ENCODE measurements around the gene NUAK1. TPM values are rescaled to one million over a fixed set of nuclear protein-coding genes. Genes with fewer than 3 reads are reported as not detected.

NUAK1 gene
- total and polyA plus RNA-seq, 2 experiments from 2014 or later = 5.4 to 16.9 TPM

- ATAC-seq (no peak), DNase-seq (ENCODE audit: low spot score) (no peak)
- Histone ChIP-seq H3K4me3 (no peak overlapping the region), H3K36me3 (ENCODE audit: insufficient read depth) (peaks cover 9% of the 10 kb centered on the region), H3K4me2 (no peak overlapping the region), H3K4me1 (ENCODE audit: insufficient read depth) (no peaks in the 10 kb centered on the region), H4K20me1 (replicated peaks; ENCODE audit: insufficient read depth) (no peaks in the 10 kb centered on the region), H2AFZ (no peak overlapping the region), H3K9me2 (ENCODE audit: insufficient read depth) (peaks cover 4% of the 10 kb centered on the region; the same call in 1 of the 2 replicates), H3K27ac (ENCODE audit: low read depth) (no peak overlapping the region), H3K27me3 (ENCODE audit: insufficient read depth) (no peaks in the 10 kb centered on the region), H3K79me2 (replicated peaks; ENCODE audit: insufficient read depth) (no peaks in the 10 kb centered on the region), H3F3A (replicated peaks; ENCODE audit: low read depth) (no peaks in the 10 kb centered on the region)
- no peak overlapping the region for H3K27ac Mint-ChIP-seq
- H3K9me3 Mint-ChIP-seq = no peaks in the 10 kb centered on the region
- H3K4me3 Mint-ChIP-seq = no peak overlapping the region
- no peak for TF ChIP-seq EZH2phosphoT487 (IDR thresholded peaks at IDR 0.05; ENCODE audit: unreplicated experiment)
- TF ChIP-seq STAT1 (IDR thresholded peaks at IDR 0.05; ENCODE audit: unreplicated experiment) = no peak
- TF ChIP-seq ZNF462 (CRISPR knock-in tag; IDR thresholded peaks at IDR 0.05) = no peak
- H3K4me1 Mint-ChIP-seq = peaks cover 13% of the 10 kb centered on the region; the same call in 2 of the 3 replicates
- H3K36me3 Mint-ChIP-seq (ENCODE audit: low read depth) = peaks cover 34% of the 10 kb centered on the region
- no peaks in the 10 kb centered on the region for H3K27me3 Mint-ChIP-seq (ENCODE audit: insufficient read depth, low read depth, poor library complexity)
Observed at GRCh38 chr12:106070147-106070546, 68.6 kb downstream of the NUAK1 start.

- H3K4me2 ChIP-seq = no peak overlapping the region
- no peaks in the 10 kb centered on the region for H3K79me2 ChIP-seq (replicated peaks; ENCODE audit: insufficient read depth)
- H3K27ac ChIP-seq (ENCODE audit: low read depth) = no peak overlapping the region
- no peak overlapping the region for H2AFZ ChIP-seq
- H3K9me2 ChIP-seq (ENCODE audit: insufficient read depth) = peaks cover 4% of the 10 kb centered on the region; the same call in 1 of the 2 replicates
- H3K4me1 ChIP-seq (ENCODE audit: insufficient read depth) = peaks cover 11% of the 10 kb centered on the region
- DNase-seq (ENCODE audit: low spot score) (no peak), ATAC-seq (no peak)
- H3K4me3 ChIP-seq = no peak overlapping the region
- H3K9me3 Mint-ChIP-seq = no peaks in the 10 kb centered on the region
- H3K27me3 ChIP-seq (ENCODE audit: insufficient read depth) = no peaks in the 10 kb centered on the region
- peaks cover 17% of the 10 kb centered on the region for H3K4me1 Mint-ChIP-seq
- H3K4me3 Mint-ChIP-seq = no peak overlapping the region
- H4K20me1 ChIP-seq (replicated peaks; ENCODE audit: insufficient read depth) = no peaks in the 10 kb centered on the region
- no peaks in the 10 kb centered on the region for H3K27me3 Mint-ChIP-seq (ENCODE audit: insufficient read depth, low read depth, poor library complexity)
- H3F3A ChIP-seq (replicated peaks; ENCODE audit: low read depth) = no peaks in the 10 kb centered on the region
- peaks cover 9% of the 10 kb centered on the region for H3K36me3 ChIP-seq (ENCODE audit: insufficient read depth)
- peaks cover 34% of the 10 kb centered on the region for H3K36me3 Mint-ChIP-seq (ENCODE audit: low read depth)
- no peak overlapping the region for H3K27ac Mint-ChIP-seq
- TF ChIP-seq CREB1 (CRISPR knock-in tag; IDR thresholded peaks at IDR 0.05; ENCODE audit: low read depth) = no peak
- TF ChIP-seq REST (IDR thresholded peaks at IDR 0.05; ENCODE audit: unreplicated experiment) = no peak
- no peak for TF ChIP-seq NANOG (IDR thresholded peaks at IDR 0.05; ENCODE audit: borderline replicate concordance)
- TF ChIP-seq STAT1 (IDR thresholded peaks at IDR 0.05; ENCODE audit: unreplicated experiment) = no peak
- no peak for TF ChIP-seq CTCF (conservative IDR thresholded peaks at IDR 0.05; ENCODE audit: low read depth in 2 of 2)
- TF ChIP-seq ZNF331 (CRISPR knock-in tag; IDR thresholded peaks at IDR 0.05; ENCODE audit: low read depth) = no peak
Observed at GRCh38 chr12:106068296-106068695, 70.5 kb downstream of the NUAK1 start.

Measured in GM23338 (cell line).